Ectodermal cell (in vitro differentiated cells): Measurements from ENCODE around the gene EEF1AKMT2.

Experiments used
- H3K27ac ChIP-seq: 2 replicates; pipeline ENCODE4 v1.7.0; 2013; ENCODE audit warnings: mild to moderate bottlenecking, low read depth, low read length; ENCODE audit not compliant: insufficient read depth, poor library complexity, severe bottlenecking
- H3K27me3 ChIP-seq: 2 replicates; pipeline ENCODE4 v1.7.0; 2013; ENCODE audit warnings: mild to moderate bottlenecking, low read length; ENCODE audit not compliant: insufficient read depth, control insufficient read depth, poor library complexity, severe bottlenecking
- H3K36me3 ChIP-seq: one replicate; pipeline ENCODE4 v1.7.0; 2013; ENCODE audit warnings: low read length; ENCODE audit not compliant: control insufficient read depth, insufficient read depth
- H3K4me1 ChIP-seq: one replicate; pipeline ENCODE4 v1.7.0; 2013; ENCODE audit warnings: low read length; ENCODE audit not compliant: control insufficient read depth, insufficient read depth
- H3K4me3 ChIP-seq: 2 replicates; pipeline ENCODE4 v1.7.0; 2013; ENCODE audit warnings: low read depth, low read length, control low read depth; ENCODE audit not compliant: insufficient read depth
- H3K9me3 ChIP-seq: 2 replicates; pipeline ENCODE4 v1.7.0; 2013; ENCODE audit warnings: mild to moderate bottlenecking, low read length, moderate library complexity; ENCODE audit not compliant: control insufficient read depth
- WGBS, 2 experiments: methylation state at CpG; one replicate each; pipeline ENCODE4 v1.1.7; 2013; ENCODE audit warnings: missing lambda C conversion rate in 2 of 2; 5-methylcytosine and 5-hydroxymethylcytosine counted together

EEF1AKMT2 gene

GRCh38 chr10:124745252-124745651 lies 46.4 kb downstream of the EEF1AKMT2 start:
- Histone ChIP-seq H3K27me3 (peaks cover 12% of the 10 kb centered on the region), H3K27ac (no peak overlapping the region), H3K9me3 (no peaks in the 10 kb centered on the region), H3K4me3 (no peak overlapping the region), H3K36me3 (no peaks in the 10 kb centered on the region), H3K4me1 (peaks cover 30% of the 10 kb centered on the region)
- 90 to 93% methylated on average over 2 to 4 of the region's 4 CpGs for whole genome bisulfite sequencing, 2 experiments

GRCh38 chr10:124744102-124745050 lies 47.3 kb downstream of the EEF1AKMT2 start, which contains the start of gene FAM53B:
Gene FAM53B, minus strand, starts transcription at chr10:124744378. Its CDS starts 37,665 bp downstream, at chr10:124706713.
- WGBS, 2 experiments, result 1% methylated on average over 100 of the region's 100 CpGs
- H3K36me3 ChIP-seq, result no peaks in the 10 kb centered on the region
- peak within 1 kb of the TSS; percentile 20 for H3K27ac ChIP-seq
- H3K4me1 ChIP-seq, result peaks cover 38% of the 10 kb centered on the region
- no peaks in the 10 kb centered on the region for H3K9me3 ChIP-seq
- H3K27me3 ChIP-seq, result peaks cover 12% of the 10 kb centered on the region
- peak within 1 kb of the TSS; percentile 73 for H3K4me3 ChIP-seq

DNA sequence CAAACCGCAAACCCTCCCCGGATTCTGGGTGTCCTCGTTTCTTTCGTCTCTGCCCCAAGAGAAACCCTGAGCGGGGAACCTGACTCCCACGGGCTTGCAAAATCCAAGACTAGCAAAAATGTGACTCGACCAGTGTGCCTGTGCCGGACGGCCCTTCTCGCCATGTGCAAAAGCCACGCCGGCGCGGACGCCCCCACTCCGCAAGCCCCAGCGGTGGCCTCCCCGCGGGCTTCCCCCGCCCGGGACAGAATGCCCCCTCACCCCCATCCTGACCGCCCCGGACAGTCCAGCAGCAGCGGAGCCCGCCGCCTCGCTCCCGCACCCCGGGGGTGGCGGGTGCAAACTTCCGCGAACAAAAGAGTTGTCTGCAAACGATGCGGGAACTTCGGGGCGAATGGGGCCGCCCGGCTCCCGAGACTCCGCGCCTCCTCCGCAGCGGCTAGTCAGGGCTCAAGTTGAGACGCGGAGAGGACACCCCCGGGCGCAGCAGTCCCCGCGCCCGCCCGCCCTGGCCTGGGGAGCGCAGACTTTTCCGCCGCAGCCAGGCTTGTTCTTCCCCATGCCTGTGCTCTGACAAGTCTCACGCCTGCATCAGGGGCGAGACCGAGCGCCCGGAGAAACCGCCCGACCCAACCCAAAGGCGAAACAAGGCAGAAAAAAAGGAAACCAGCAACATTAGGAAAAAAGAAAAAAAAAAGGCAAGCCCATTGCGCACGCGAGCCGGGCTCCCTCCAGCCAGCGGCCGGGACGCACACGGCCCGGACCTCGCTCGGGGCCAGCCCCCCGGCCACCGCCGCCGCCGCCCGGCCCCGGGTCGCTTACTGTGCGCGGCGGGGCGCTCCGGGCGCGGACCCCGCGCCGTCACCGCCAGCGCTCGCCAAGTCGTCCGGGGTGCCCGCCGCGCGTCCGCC lies 48.2 kb downstream of the EEF1AKMT2 start:
- peaks cover 45% of the 10 kb centered on the region for H3K4me1 ChIP-seq
- H3K4me3 ChIP-seq, result peak overlapping the region; percentile 73
- peak overlapping the region; percentile 16 for H3K27ac ChIP-seq
- H3K36me3 ChIP-seq, result no peaks in the 10 kb centered on the region
- no peaks in the 10 kb centered on the region for H3K9me3 ChIP-seq
- 0% methylated on average over 101 of the region's 101 CpGs for WGBS, 2 experiments
- H3K27me3 ChIP-seq, result peaks cover 12% of the 10 kb centered on the region

GRCh38 chr10:124742413-124743190 lies 49.1 kb downstream of the EEF1AKMT2 start:
- Histone ChIP-seq H3K36me3 (no peaks in the 10 kb centered on the region), H3K4me1 (peaks cover 49% of the 10 kb centered on the region), H3K4me3 (peak overlapping the region; percentile 73), H3K27ac (peak overlapping the region; percentile 5), H3K27me3 (peaks cover 12% of the 10 kb centered on the region), H3K9me3 (no peaks in the 10 kb centered on the region)
- 4% methylated on average over 42 of the region's 42 CpGs for WGBS, 2 experiments

DNA sequence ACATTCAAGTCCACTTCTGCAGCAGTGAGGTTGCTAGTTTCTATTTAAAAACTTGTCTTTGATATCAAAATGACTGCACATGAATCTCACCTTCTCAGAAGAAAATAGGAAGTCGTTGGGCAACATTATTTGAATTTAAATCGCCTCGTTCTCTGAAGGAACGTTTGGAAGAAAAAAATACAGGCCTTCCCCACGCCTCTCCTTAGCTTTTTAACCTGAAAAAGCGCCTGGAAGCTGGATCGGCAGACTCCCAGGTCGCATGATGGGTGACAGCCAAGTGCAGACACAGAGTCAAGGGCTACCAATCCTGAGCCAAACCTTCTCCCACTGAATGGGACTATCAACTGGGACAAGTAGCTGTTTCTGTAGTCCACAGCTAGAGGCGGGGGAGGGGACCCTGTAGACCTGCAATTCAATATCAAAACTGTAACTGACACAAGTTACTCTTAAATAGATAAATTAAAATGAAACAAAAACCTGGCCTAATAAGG lies 49.7 kb downstream of the EEF1AKMT2 start:
- Histone ChIP-seq H3K36me3 (no peaks in the 10 kb centered on the region), H3K4me3 (peak overlapping the region; percentile 73), H3K27ac (no peak overlapping the region), H3K4me1 (peaks cover 49% of the 10 kb centered on the region), H3K9me3 (no peaks in the 10 kb centered on the region), H3K27me3 (peaks cover 12% of the 10 kb centered on the region)
- 65 to 69% methylated on average over 9 of the region's 9 CpGs for WGBS, 2 experiments

DNA sequence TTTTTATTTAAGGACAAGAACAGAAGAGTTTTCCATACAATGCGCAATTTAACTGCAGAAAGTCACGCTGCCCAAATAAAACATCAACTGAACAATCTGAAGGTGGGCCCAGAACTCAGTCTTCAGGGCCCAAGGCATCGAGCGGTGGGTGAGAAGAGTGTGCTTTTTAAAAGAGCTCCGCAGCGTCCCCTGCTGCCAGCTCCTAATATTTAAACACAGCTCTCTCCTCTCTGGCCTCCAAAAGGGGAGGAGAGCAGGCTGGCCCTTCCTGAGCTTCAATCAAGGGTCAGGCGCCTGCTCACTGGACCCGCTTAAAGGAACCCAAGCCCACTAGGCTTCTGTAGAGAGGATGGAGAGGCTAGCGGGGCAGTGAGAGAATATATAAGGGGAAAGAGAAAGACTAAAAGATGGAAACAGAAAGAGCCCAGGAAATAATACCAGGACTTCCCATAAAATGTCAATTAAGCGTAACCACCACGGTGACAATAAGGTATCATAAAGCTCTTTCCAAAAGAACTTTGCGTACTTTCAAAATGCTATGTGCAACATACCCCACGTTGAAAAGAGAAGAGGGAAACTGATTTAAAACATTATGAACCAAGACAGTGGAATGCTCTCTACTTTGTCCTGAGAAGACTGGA lies 50.3 kb downstream of the EEF1AKMT2 start:
- WGBS, 2 experiments, result 31 to 33% methylated on average over 13 of the region's 13 CpGs
- Histone ChIP-seq H3K27ac (peak overlapping the region; percentile 69), H3K4me3 (no peak overlapping the region), H3K36me3 (no peaks in the 10 kb centered on the region), H3K4me1 (peaks cover 49% of the 10 kb centered on the region), H3K27me3 (peaks cover 12% of the 10 kb centered on the region), H3K9me3 (no peaks in the 10 kb centered on the region)

GRCh38 chr10:124740369-124741280 lies 51.1 kb downstream of the EEF1AKMT2 start:
- Histone ChIP-seq H3K27me3 (peaks cover 12% of the 10 kb centered on the region), H3K27ac (peak overlapping the region; percentile 69), H3K4me3 (no peak overlapping the region), H3K4me1 (peaks cover 49% of the 10 kb centered on the region), H3K9me3 (no peaks in the 10 kb centered on the region), H3K36me3 (no peaks in the 10 kb centered on the region)
- 20 to 26% methylated on average over 16 to 18 of the region's 18 CpGs for WGBS, 2 experiments

- H3K27me3 ChIP-seq, result peaks cover 12% of the 10 kb centered on the region
- no peaks in the 10 kb centered on the region for H3K9me3 ChIP-seq
- 12 to 17% methylated on average over 7 of the region's 7 CpGs for WGBS, 2 experiments
- H3K4me3 ChIP-seq, result no peak overlapping the region
- H3K36me3 ChIP-seq, result no peaks in the 10 kb centered on the region
- no peak overlapping the region for H3K27ac ChIP-seq
- peaks cover 45% of the 10 kb centered on the region for H3K4me1 ChIP-seq
Observed at GRCh38 chr10:124739986-124740368, 51.7 kb downstream of the EEF1AKMT2 start.
